ENCODE data around the gene CCT5. TPM values are rescaled to one million over a fixed set of nuclear protein-coding genes. Genes with fewer than 3 reads are reported as not detected.

CCT5 gene
- total RNA-seq: 419 and 585 TPM in 2 replicates

DNA sequence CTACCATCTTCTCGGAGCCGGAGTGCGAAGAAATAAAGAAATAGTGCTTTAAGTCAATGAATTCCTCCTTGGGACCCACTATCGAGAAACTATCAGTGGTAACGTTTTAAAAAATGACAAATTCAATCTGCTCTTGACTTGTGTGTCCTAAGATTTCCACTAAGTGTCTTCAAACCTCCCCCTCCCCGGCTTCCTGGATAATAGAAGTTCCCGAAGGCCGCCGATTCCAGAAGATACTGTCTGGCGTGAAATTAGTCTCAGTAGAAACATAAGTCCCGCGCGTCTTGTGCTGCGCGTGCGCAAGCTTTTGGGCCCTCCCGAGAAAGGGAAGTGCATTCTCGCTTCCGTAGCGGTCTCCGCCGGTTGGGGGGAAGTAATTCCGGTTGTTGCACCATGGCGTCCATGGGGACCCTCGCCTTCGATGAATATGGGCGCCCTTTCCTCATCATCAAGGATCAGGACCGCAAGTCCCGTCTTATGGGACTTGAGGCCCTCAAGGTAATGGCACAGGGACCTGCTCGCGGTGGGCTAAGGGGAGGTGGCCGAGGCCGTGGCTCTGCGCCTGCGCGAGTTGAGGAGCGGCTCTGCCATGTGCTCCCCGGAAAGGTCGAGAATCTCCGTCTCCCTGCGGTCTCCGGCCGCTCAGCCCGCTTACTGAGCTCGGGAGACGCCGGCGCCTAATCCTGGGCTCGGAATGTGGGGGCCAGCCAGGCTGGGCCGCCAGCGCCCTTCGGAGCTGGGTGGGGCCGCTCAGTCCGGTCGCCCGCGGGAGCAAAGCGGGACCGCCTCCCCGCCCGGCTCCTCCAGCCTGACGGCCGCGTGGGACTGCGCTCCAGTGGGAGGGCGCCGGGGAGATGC lies at the start of gene CCT5:
TSS of gene CCT5 (plus strand) at position 333 of the 858 bp plus-strand sequence. CDS start at position 394, 61 bp downstream.

DNA sequence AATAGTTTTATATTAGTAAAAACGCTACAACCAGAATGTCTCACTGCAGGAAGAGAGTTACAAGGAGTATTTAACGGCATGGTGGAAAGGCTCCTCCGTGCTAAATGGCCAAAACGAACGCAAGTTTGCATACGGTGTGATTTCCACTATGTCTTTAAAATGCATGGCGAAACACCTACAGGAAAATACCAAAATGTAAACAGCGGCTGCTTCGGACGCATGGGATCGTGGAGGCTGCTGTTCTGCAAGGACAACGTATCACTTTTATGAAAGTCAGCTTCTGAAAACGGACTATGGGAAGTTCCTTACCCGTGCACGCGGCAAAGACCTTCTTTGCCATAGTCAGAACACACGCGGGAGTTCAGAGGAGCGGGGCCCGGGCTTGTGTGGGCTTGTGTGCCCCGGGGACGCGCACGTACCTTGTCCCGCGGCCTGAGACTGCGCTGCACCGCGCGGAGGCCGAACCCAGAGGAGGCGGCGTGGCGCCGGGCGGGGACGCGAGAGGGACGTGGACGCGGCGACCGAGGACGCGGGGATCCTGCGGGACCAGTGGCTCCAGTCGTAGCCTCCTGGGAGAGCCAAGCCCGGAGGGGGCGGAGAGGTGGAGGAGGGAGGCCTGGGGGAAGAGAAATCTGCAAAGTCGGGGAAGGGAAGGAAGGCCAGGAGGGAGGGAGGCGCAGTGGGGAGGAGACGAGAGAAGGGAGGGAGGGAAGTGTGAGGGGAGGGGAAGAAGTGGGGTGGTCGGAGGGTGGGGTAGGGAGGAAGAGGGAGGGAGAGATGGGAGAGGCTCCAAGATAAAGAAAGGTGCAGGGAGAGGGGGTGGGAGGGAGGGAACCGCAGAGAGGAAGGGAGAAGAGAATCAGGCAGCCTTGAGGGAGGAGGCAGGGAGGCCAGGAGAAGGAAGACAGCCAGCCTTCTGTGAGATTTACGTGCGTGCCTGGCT lies 57.4 kb downstream of the CCT5 start, which contains the start of gene CMBL:
TSS of gene CMBL (minus strand) at position 697 of the 943 bp plus-strand sequence. CDS start 17,140 bp downstream, outside the sequence.

Small RNAs within 50 kb of the gene (small RNA-seq; reads per million reads assigned to genes)
- not detected for gene RF00019

Other genes starting within 250 kb of the CCT5 start
- gene ATPSCKMT, start 392 bp upstream of the CCT5 start, total RNA-seq: 14.4 and 21.7 TPM in 2 replicates
- gene CMBL, start 57.6 kb downstream of the CCT5 start, total RNA-seq: 4.6 and 6.2 TPM in 2 replicates
- gene MARCHF6, start 103.4 kb downstream of the CCT5 start, total RNA-seq: 62.3 and 66.6 TPM in 2 replicates
- gene ROPN1L, start 191.6 kb downstream of the CCT5 start, total RNA-seq: 0.96 and 1.3 TPM in 2 replicates